HEK293 (cell line): ENCODE results near the gene DISP3.

Experiments used
- CTCF ChIA-PET: fragments of 350-600 bp; formaldehyde crosslinking; extraction: SDS; loops from one replicate; lab custom pipeline; 2021; ENCODE audit warnings: antibody characterized with exemption; lab: Yijun Ruan, JAX
- POLR2A ChIA-PET: fragments of 300-600 bp; formaldehyde crosslinking; extraction: SDS; loops from one replicate; lab custom pipeline; 2020; ENCODE audit warnings: antibody characterized with exemption, inconsistent platforms; lab: Yijun Ruan, JAX
- H3K27ac ChIP-seq: fragments of 200-500 bp; sonication (Bioruptor generic); 2 replicates; pipeline ENCODE4 v1.5.1; 2014; ENCODE audit warnings: low read depth, low read length, control low read depth, inconsistent platforms; ENCODE audit errors: extremely low read depth
- H3K36me3 ChIP-seq, 2 experiments: fragments of 200-500 bp in 1 of 2; sonication (Bioruptor generic) in 1 of 2; 1 replicate in 1 of 2; 2 replicates in 1 of 2; pipeline ENCODE4 v1.5.1; 2014 to 2017; ENCODE audit warnings: inconsistent platforms in 2 of 2, low read length in 2 of 2; ENCODE audit not compliant: control insufficient read depth in 2 of 2, insufficient read depth in 1 of 2
- H3K4me1 ChIP-seq: fragments of 200-500 bp; sonication (Bioruptor generic); 2 replicates; pipeline ENCODE4 v1.5.1; 2014; ENCODE audit warnings: mild to moderate bottlenecking, low read length, inconsistent platforms; ENCODE audit not compliant: control insufficient read depth, insufficient read depth
- H3K4me3 ChIP-seq: 2 replicates; pipeline ENCODE4 v1.5.1; 2011; ENCODE audit warnings: low read depth, mild to moderate bottlenecking, control low read depth, low read length, moderate library complexity
- H3K9me3 ChIP-seq: fragments of 200-500 bp; sonication (Bioruptor generic); 2 replicates; pipeline ENCODE4 v1.5.1; 2014; ENCODE audit warnings: low read depth, low read length, inconsistent platforms; ENCODE audit not compliant: control insufficient read depth, insufficient read depth
- HIC1 ChIP-seq: fragments of 450-650 bp; formaldehyde crosslinking; IDR thresholded peaks from 2 replicates; pipeline ENCODE4 v1.5.1; 2016; ENCODE audit warnings: missing biosample characterization, missing genetic modification characterization
- HOXC10 ChIP-seq: sonication (generic); formaldehyde crosslinking; IDR thresholded peaks from 2 replicates; pipeline ENCODE4 v1.8.1; 2023; ENCODE audit warnings: mild to moderate bottlenecking, missing genetic modification reagents
- HOXD13 ChIP-seq: sonication (generic); formaldehyde crosslinking; IDR thresholded peaks from 2 replicates; pipeline ENCODE4 v1.8.0; 2022; ENCODE audit warnings: missing genetic modification reagents, borderline replicate concordance
- MEIS1 ChIP-seq: sonication (generic); formaldehyde crosslinking; IDR thresholded peaks from 2 replicates; pipeline ENCODE4 v1.8.1; 2022; ENCODE audit warnings: missing genetic modification reagents, mild to moderate bottlenecking, borderline replicate concordance
- PBX3 ChIP-seq: sonication (generic); formaldehyde crosslinking; IDR thresholded peaks from 2 replicates; pipeline ENCODE4 v1.8.1; 2022; ENCODE audit warnings: mild to moderate bottlenecking, moderate library complexity, missing genetic modification reagents
- SP2 ChIP-seq: fragments of 450-650 bp; formaldehyde crosslinking; IDR thresholded peaks from 2 replicates; pipeline ENCODE4 v1.5.1; 2016; ENCODE audit warnings: missing biosample characterization, missing genetic modification characterization
- SP3 ChIP-seq: fragments of 450-650 bp; formaldehyde crosslinking; IDR thresholded peaks from 2 replicates; pipeline ENCODE4 v1.5.1; 2016; ENCODE audit warnings: missing biosample characterization, missing genetic modification characterization
- ZNF114 ChIP-seq: fragments of 450-650 bp; formaldehyde crosslinking; IDR thresholded peaks from 2 replicates; pipeline ENCODE4 v1.5.0; 2017; ENCODE audit warnings: missing biosample characterization, missing genetic modification characterization
- ZNF157 ChIP-seq: fragments of 450-650 bp; formaldehyde crosslinking; IDR thresholded peaks from 2 replicates; pipeline ENCODE4 v1.5.1; 2016; ENCODE audit warnings: missing biosample characterization, missing genetic modification characterization
- ZNF394 ChIP-seq: fragments of 450-650 bp; formaldehyde crosslinking; IDR thresholded peaks from 2 replicates; pipeline ENCODE4 v1.5.1; 2016; ENCODE audit warnings: missing biosample characterization, missing genetic modification characterization, mild to moderate bottlenecking, moderate library complexity, borderline replicate concordance
- ZNF423 ChIP-seq: fragments of 450-650 bp; formaldehyde crosslinking; IDR thresholded peaks from 2 replicates; pipeline ENCODE4 v1.5.1; 2016; ENCODE audit warnings: missing biosample characterization, missing genetic modification characterization
- ZNF449 ChIP-seq: fragments of 450-650 bp; formaldehyde crosslinking; IDR thresholded peaks from 2 replicates; pipeline ENCODE4 v1.5.1; 2017; ENCODE audit warnings: missing biosample characterization, mild to moderate bottlenecking, missing genetic modification characterization, moderate library complexity
- ZNF561 ChIP-seq: fragments of 450-650 bp; IDR thresholded peaks from 2 replicates; pipeline ENCODE4 v1.5.1; 2018; ENCODE audit warnings: missing biosample characterization, missing genetic modification characterization, borderline replicate concordance
- ZNF621 ChIP-seq: fragments of 450-650 bp; formaldehyde crosslinking; IDR thresholded peaks from 2 replicates; pipeline ENCODE4 v1.5.1; 2017; ENCODE audit warnings: missing biosample characterization, missing genetic modification characterization
- ZNF645 ChIP-seq: fragments of 450-650 bp; formaldehyde crosslinking; IDR thresholded peaks from 2 replicates; pipeline ENCODE4; 2016; ENCODE audit warnings: missing biosample characterization, missing genetic modification characterization
- ZNF768 ChIP-seq: fragments of 450-650 bp; formaldehyde crosslinking; IDR thresholded peaks from 2 replicates; pipeline ENCODE4 v1.5.1; 2018; ENCODE audit warnings: missing biosample characterization, mild to moderate bottlenecking, missing genetic modification characterization

Gene DISP3

GRCh38 chr1:11566042-11566850, 87.3 kb downstream of the DISP3 start:
- TF ChIP-seq ZNF394, result no peak
- peak; percentile 64; the same call in 1 of the 2 replicates for TF ChIP-seq ZNF768 (tag by site-specific recombination)
- 0 out of 2 replicates have a peak, but pooled peaks cover 7% of the 10 kb centered on the region for H3K4me1 ChIP-seq
- ChIA-PET POLR2A (no interaction called here), CTCF (no interaction called here)
- H3K27ac ChIP-seq, result no peak overlapping the region
- no peaks in the 10 kb centered on the region for H3K9me3 ChIP-seq
- no peaks in the 10 kb centered on the region for H3K36me3 ChIP-seq
- H3K4me3 ChIP-seq, result no peak overlapping the region

GRCh38 chr1:11567244-11568065, 88.5 kb downstream of the DISP3 start:
- Histone ChIP-seq H3K36me3 (no peaks in the 10 kb centered on the region), H3K9me3 (no peaks in the 10 kb centered on the region), H3K27ac (no peak overlapping the region), H3K4me3 (no peak overlapping the region), H3K4me1 (0 out of 2 replicates have a peak, but pooled peaks cover 7% of the 10 kb centered on the region)
- CTCF ChIA-PET, result interaction anchor here (0.5 kb wide), 1 partner anchor 60 kb away, joined by 3 read pairs; no protein-coding TSS in a partner anchor
- TF ChIP-seq ZNF621 (tag by site-specific recombination), result no peak
- TF ChIP-seq PBX3, result no peak
- TF ChIP-seq HOXD13 (CRISPR knock-in tag), result no peak
- no peak for TF ChIP-seq HOXC10 (CRISPR knock-in tag)
- TF ChIP-seq MEIS1 (CRISPR knock-in tag), result no peak
- TF ChIP-seq ZNF645 (tag by site-specific recombination), result no peak
- no peak for TF ChIP-seq ZNF423 (tag by site-specific recombination)
- no peak for TF ChIP-seq SP3 (tag by site-specific recombination)
- TF ChIP-seq ZNF561 (tag by site-specific recombination), result no peak
- TF ChIP-seq ZNF157 (tag by site-specific recombination), result no peak
- TF ChIP-seq HIC1 (tag by site-specific recombination), result no peak
- TF ChIP-seq ZNF114, result no peak
- no peak for TF ChIP-seq SP2 (tag by site-specific recombination)
- TF ChIP-seq ZNF449 (tag by site-specific recombination), result no peak
- POLR2A ChIA-PET, result no interaction called here
